SK-MEL-5 (cell line): ENCODE measurements around the gene EIF3K. TPM values are rescaled to one million over a fixed set of nuclear protein-coding genes. Genes with fewer than 3 reads are reported as not detected.
"Not testable (repeated sequence)": the region's sequence is repeated elsewhere in the genome, so short reads cannot be mapped to it uniquely, and the experiment has no call there.

Experiments
- DNase-seq: peaks from one replicate; pipeline ENCODE4 v3.0.0-alpha.2; 2016; ENCODE audit warnings: low read depth, low spot score
- in situ Hi-C: cut with HindIII; loops from 2 replicates; pipeline ENCODE4 v1.10.0; 2016; ENCODE audit warnings: low sequenced_read_pairs, high pct_unique_total_duplicates, low pct_unique_long_range_greater_than_20kb
- polyA plus RNA-seq, 2 experiments: library from polyadenylated mRNA; depleted of rRNA; stranded (reverse); fragments of >200 nt; gene quantifications; 2 replicates each; pipeline ENCODE4 v1.2.3, GENCODE V29; 2015
- total RNA-seq: library from RNA; depleted of rRNA; stranded (reverse); fragments of >200 nt; shearing (Covaris generic); gene quantifications from 2 replicates; pipeline ENCODE4 v1.2.3, GENCODE V29; 2014; rRNA removed

EIF3K gene, protein sequence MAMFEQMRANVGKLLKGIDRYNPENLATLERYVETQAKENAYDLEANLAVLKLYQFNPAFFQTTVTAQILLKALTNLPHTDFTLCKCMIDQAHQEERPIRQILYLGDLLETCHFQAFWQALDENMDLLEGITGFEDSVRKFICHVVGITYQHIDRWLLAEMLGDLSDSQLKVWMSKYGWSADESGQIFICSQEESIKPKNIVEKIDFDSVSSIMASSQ
- 257 and 294 TPM in 2 replicates for total RNA-seq
- 430 and 725 TPM in 2 replicates for polyA plus RNA-seq (2015; cell fraction: cytosol; rRNA removed)
- polyA plus RNA-seq (2015; cell fraction: nucleus; rRNA removed): 174 and 195 TPM in 2 replicates

DNA sequence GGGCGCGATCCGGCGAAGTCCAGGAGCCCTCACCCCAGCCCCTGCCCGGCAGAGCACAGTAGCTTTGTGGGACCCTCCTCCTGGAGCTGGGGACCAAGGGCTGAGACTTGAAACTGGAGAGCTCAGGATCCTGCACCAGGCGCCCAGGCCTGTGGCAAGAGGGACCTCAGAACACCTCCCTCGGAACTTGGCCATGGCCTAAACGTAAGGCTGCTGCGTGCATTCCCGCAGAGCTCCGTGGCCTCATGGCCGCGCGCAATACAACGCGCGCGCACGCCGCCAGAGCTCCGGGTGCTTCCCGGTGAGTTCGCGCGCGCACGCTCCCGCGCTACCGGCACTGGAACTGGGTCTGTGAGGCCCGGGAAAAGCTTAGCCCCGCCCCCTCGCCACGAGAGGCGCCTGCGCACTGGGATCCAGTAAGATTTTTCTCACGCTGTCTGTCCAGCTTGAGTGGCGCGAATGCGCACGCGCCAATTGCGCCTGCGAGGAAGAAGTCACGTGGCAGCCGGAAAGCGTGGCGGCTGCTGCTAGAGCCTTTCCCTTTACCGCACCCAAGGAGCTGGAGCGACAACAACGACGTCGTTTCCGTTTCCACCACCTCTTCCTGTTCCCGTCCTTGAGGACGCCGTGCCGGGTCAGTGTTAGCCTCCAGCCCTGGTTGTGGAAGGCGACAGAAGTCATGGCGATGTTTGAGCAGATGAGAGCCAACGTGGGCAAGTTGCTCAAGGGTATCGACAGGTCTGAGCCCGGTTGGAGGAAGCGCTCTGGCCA, at the start of gene EIF3K:
EIF3K (plus strand) TSS at position 599 of the 771 bp plus-strand sequence; CDS start at position 680, 81 bp downstream.
- in situ Hi-C loops: no loop called here

DNA sequence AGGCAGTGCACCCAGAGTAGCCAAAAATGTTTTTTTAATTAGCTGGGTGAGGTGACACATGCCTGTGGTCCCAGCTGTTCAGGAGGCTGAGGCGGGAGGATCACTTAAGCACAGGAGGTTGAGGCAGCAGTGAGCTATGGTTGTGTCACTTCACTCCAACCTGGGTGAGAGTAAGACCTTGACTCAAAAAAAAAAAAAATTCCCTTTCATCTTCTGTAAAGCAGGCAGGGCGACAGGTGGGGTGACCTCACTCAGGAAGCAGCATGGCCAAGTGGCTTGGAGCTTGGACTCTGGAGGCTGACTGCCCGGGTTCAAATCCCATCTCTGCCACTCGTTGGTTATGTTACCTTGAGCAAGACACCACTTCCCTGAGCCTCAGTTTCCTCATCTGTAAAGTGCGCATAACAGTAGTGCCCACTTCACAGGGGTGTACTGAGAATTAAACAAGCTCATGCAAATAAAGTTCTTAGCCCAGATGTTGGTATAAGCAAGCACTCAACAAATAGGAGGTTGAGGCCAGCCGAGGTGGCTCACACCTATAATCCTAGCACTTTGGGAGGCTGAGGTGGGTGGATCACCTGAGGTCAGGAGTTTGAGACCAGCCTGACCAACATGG, 49.5 kb upstream of the EIF3K start:
- DNase-seq: no peak
- in situ Hi-C loops: no loop called here

More for the DNA sequence above, at the start of gene EIF3K:
- DNase-seq: peak; percentile 98

DNA sequence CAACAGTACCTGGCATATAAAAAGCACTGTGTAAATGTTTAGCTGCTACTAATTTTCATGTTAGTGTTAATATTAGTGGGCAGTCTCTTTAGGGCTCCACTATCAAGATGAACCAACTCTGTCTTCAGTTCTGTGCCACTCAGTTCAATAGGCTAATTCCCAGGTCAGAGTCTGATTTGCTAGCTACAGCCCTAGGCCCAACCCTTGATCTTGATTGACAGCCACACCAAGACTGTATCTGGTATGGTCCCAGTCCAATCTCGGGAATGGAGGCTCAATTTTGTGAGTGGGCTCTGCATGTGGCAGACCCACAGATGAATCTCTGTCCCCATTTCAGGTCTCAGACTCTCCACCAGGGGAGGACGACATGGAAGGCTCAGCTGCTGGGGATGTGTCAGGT, 47.3 kb upstream of the EIF3K start:
- in situ Hi-C loops: no loop called here
- no peak for DNase-seq

DNA sequence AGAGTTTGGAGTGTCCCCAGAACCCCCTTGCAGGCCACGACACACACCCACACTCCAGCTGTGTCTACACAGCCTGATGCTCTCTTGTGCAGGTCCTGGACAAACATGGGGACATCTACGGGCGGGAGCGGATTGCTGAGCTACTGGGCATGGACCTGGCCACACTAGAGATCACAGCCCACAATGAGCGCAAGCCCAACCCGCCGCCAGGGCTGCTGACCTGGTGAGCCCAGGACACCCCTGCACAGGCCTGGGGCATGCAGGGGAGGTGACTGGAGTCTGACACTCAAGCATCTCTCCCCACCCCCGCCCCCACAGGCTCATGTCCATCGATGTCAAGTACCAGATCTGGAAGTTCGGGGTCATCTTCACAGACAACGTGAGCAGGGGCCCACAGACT, 41.2 kb upstream of the EIF3K start:
- in situ Hi-C loops: no loop called here
- DNase-seq: no peak

DNA sequence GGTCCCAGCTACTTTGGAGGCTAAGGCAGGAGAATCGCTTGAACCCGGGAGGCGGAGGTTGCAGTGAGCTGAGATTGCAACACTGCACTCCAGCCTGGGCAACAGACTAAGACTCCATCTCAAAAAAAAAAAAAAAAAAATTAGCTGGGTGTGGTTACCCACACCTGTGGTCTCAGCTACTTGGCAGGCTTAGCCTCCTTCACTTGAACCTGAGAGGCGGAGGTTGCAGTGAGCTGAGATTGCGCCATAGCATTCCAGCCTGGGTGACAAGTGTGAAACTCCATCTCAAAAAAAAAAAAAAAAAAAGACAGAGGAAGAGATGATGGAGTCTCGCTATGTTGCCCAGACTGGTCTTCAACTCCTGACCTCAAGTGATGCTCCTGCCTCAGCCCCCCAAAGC, 39.7 kb upstream of the EIF3K start:
- in situ Hi-C loops, DNase-seq: not testable (repeated sequence)

DNA sequence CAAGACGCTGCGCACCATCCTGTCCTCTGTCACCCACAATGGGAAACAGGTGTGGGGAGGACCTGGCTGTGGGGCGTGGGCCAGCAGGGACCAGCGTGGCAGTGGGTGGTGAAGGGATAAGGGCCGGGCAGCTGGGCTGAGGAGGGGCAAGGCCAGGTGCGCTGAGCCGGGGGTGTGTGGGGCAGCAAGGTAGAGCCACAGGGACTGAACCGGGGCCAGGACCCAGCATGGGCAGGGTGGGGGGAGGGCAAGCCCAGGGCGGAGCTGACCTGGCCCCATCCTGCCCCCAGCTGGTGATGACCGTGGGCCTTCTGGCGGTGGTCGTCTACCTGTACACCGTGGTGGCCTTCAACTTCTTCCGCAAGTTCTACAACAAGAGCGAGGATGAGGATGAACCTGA, 38.9 kb upstream of the EIF3K start:
- in situ Hi-C loops: no loop called here

DNA sequence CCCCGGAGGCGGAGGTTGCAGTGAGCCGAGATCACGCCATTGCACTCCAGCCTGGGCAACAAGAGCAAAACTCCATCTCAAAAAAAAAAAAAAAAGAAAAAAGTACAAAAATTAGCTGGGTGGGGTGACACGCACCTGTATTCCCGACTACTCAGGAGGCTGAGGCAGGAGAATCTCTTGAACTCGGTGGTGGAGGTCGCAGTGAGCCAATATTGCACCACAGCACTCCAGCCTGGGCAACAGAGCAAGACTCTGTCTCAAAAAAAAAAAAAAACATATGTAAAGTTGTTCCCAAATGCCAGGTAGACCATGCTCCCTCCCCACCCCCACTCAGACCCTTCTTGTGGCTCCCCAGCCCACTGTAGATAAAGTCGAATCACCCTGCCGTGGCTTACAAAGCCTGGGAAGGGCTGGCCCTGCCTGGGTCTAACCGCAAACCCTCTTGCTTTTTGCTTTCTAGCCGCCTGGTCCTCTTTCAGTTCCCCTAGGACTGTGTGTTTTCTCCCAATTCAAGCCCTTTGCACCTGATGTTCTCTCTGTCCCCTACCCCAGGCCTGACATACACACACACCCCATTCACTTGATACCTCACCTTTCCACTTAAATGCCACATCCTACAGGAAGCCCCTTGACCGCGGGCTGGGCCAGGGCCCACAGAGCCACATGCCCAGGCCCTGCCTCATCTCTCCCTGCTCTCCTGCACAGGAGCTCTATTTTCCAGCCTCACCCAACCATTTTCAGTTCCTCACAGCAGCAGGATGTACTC, 35.6 kb upstream of the EIF3K start:
- in situ Hi-C loops: no loop called here
- DNase-seq: no peak

More for the DNA sequence above, 38.9 kb upstream of the EIF3K start:
- DNase-seq: no peak

DNA sequence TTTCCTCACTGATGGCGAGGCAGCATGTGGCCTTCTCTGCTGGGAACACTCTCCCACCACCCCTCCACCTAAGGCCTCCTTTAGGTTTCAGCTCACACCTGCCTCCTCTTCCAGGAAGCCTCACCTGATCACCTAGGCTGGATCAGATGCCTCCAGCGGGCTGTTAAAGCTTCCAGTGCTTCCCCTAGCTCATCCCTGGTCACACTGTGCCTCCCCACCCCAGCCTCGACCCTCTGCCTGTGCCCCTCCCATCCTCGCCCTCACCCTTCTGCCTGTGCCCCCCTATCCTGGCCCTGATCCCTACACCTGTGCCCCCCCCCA, 35.0 kb upstream of the EIF3K start:
- in situ Hi-C loops: no loop called here
- no peak for DNase-seq

DNA sequence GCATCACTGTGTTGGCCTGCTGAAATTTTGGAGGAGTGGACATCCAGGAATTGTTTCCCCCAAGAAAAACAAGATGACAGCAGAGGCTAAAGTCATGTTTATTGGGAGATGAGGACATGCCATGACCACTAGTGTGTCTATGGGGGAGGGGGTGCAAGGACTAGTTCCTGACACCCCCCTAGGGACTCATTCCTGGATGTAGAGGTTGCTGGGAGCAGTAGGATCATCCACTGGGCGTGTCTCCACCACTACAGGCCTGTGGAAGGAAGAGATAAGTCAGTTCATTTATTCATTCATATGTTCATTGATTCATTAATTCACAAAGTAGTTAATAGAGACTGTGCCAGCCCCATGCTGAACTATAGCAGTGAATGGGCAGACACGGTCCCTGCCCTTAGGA, 31.4 kb upstream of the EIF3K start:
- in situ Hi-C loops: no loop called here
- no peak for DNase-seq

DNA sequence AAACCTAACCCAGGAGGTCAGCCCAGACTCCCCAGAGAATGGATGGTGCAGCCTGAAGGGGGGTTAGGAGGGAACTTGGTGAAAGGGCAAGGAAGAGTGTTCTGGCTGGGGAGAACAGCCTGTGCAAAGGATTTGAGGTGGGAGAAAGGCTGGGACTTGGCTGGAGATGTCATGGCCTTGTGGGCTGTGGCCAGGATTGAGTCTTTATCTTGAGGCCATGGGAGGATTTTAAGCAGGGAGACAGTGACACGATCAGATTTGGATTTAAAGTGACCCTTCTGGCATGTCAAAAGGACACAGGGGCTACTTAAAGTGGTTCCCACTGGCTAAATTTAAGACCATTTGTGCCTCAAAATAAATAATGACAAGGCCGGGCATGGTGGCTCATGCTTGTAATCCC, 30.9 kb upstream of the EIF3K start:
- in situ Hi-C loops: no loop called here
- no peak for DNase-seq

DNA sequence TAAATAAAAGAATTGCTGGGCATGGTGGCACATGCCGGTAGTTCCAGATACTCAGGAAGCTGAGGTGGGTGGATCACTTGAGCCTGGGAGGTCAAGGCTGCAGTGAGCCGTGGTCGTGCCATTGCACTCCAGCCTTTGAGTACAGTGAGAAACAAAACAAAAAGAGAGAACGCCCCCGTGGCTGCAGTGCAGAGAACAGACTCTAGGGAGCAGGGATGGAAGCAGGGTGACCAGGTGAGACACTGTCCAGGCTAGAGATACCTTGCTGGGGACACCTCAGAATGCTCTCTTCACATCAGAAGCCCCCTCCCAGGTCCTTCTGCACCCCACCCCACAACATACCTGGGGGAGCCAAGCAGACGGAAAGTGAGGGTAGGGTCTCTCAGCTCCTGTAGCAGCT, 26.0 kb upstream of the EIF3K start:
- no peak for DNase-seq
- in situ Hi-C loops: no loop called here

DNA sequence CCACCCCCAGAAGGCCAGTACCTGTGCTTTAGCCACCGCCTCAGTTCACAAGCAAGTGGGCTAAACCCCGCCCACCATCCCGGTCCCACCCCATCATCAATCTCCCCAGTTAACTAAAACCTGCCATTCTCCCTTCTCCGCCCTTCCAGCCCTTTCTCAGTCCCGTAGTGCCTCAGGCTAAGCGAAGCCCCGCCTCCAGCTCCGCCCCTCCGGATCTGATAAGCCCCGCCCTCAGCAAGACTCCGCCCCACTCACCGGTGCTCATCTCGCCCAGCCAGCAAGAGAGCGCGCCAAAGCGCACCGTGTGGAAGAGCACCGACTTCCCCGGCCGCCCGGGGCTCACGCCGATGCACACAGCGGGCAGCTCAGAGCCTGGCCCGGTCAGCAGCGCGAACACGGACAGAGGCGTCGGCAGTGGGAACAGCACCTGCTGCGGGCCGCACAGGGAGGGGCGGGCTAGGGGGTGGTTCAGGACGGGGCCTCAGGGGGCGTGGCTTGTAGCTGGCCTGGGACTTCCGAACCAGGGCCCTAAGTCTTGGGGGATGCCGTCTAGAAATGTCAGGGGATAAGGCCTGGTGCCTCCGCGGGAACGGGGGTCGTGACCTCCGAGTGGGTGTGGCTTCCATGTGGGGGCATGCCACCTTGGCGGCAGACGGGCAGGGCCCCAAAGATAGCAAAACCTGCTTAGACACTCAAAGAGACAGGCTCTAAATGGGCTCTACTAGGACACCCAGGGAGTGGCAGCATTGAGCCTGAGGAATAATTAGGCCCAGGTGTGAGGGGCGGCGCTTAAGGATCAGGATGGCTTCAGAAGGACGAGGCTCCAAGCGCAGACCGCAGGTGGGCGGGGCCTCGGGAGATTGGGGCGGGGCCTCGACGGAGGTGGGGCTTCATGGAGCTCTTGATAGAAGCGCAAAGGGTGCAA, 22.7 kb upstream of the EIF3K start:
- in situ Hi-C loops: no loop called here
- DNase-seq: no peak

DNA sequence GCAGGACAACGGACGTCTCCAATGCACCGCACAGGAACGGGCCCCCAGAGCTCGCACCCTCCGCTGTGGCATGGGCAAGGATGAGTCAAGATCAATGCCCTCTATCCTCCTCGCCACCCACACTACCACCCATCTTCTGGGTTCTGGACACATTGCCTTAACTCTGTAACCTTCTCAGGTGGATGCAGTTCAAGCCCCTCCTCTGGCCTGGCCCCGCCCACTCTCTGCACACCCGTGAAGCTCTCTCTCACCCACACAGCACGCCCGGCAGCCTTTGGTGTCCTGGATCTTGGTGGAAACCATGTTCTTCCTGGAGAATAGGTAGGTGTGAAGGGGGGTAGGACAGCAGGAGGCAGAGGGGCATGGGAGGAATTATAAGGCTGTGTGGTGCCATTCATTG, 21.9 kb upstream of the EIF3K start:
- in situ Hi-C loops: no loop called here
- DNase-seq: no peak

DNA sequence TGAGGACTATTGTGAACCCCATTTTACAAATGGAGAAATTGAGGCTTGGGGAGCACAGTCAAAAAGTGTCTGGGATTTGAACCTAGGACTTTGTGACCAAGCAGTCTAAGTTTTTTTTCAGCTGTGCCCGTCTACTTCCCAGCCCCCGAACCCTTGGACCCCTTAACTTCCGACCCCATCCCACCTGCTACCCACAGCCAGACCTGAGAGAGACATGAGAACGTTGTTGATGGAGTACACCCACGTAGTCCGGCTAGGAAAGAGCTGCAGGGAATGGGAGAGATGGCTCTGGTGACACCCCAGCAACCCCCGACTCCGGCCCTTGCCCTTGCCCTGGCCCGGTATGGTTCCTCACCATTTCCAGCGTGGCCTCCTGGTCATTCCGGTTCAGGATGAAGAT, 19.3 kb upstream of the EIF3K start:
- no peak for DNase-seq
- in situ Hi-C loops: no loop called here

DNA sequence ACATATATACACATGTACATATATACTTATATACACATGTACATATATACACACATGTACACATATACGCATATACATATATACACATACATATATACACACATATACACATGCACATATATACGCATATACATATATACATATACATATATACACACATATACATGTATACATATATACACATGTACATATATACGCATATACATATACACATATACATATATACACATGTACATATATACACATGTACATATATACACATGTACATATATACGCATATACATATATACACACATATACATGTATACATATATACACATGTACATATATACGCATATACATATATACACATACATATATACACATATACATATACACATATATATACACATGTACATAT, 16.1 kb upstream of the EIF3K start:
- in situ Hi-C loops, DNase-seq: not testable (repeated sequence)

DNA sequence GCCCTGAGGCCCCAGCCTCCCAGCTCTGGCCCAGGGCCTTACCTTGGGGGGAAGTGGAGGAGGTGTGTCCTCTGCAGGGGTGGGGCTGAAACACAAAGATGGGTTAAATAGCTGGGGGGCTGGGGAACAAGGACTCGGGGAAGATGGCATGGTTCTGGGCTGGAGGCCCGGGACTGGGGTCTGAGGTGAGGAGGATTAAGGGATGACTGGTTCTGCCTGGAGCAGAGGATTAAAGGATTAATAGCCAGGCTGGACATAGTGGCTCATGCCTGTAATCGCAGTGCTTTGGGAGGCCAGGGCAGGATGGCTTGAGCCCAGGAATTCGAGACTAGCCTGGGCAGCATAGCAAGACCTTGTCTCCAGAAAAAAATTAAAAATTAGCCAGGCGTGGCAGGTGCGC, 12.9 kb upstream of the EIF3K start:
- in situ Hi-C loops: no loop called here
- DNase-seq: no peak

DNA sequence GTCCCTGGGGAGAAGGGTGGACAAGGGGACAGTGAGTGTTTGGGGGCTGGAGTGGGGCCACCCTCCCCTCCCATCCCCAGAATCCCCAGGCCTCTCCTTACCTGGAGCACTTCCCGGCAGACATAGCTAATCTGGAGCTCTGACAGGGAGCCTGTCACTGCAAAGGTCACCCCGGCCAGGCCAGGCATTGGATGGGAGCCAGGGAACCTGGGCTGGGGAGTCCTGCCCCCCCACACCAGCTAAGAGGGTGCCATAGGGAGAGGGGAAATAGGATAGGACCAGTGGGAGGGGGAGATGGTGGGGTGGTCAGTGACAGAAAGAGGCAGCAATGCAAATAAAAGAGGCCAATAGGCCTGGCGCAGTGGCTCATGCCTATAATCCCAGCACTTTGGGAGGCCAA, 4.7 kb upstream of the EIF3K start:
- in situ Hi-C loops: no loop called here
- DNase-seq: no peak
